Ectodermal cell (in vitro differentiated cells): ENCODE data around the gene ZNF586.

Source experiments
- H3K27ac ChIP-seq: 2 replicates; pipeline ENCODE4 v1.7.0; 2013; ENCODE audit warnings: mild to moderate bottlenecking, low read depth, low read length; ENCODE audit not compliant: insufficient read depth, poor library complexity, severe bottlenecking
- H3K27me3 ChIP-seq: 2 replicates; pipeline ENCODE4 v1.7.0; 2013; ENCODE audit warnings: mild to moderate bottlenecking, low read length; ENCODE audit not compliant: insufficient read depth, control insufficient read depth, poor library complexity, severe bottlenecking
- H3K36me3 ChIP-seq: one replicate; pipeline ENCODE4 v1.7.0; 2013; ENCODE audit warnings: low read length; ENCODE audit not compliant: control insufficient read depth, insufficient read depth
- H3K4me1 ChIP-seq: one replicate; pipeline ENCODE4 v1.7.0; 2013; ENCODE audit warnings: low read length; ENCODE audit not compliant: control insufficient read depth, insufficient read depth
- H3K4me3 ChIP-seq: 2 replicates; pipeline ENCODE4 v1.7.0; 2013; ENCODE audit warnings: low read depth, low read length, control low read depth; ENCODE audit not compliant: insufficient read depth
- H3K9me3 ChIP-seq: 2 replicates; pipeline ENCODE4 v1.7.0; 2013; ENCODE audit warnings: mild to moderate bottlenecking, low read length, moderate library complexity; ENCODE audit not compliant: control insufficient read depth
- WGBS, 2 experiments: methylation state at CpG; one replicate each; pipeline ENCODE4 v1.1.7; 2013; ENCODE audit warnings: missing lambda C conversion rate in 2 of 2; 5-methylcytosine and 5-hydroxymethylcytosine counted together

The ZNF586 gene

GRCh38 chr19:57755031-57755430 is 14.4 kb upstream of the ZNF586 start:
- 97 to 99% methylated on average over 4 of the region's 4 CpGs for WGBS, 2 experiments
- Histone ChIP-seq H3K4me3 (no peak overlapping the region), H3K27me3 (no peaks in the 10 kb centered on the region), H3K4me1 (no peaks in the 10 kb centered on the region), H3K9me3 (no peaks in the 10 kb centered on the region), H3K27ac (no peak overlapping the region), H3K36me3 (peaks cover 72% of the 10 kb centered on the region)

- Histone ChIP-seq H3K4me1 (no peaks in the 10 kb centered on the region), H3K27me3 (no peaks in the 10 kb centered on the region), H3K9me3 (no peaks in the 10 kb centered on the region), H3K36me3 (peaks cover 55% of the 10 kb centered on the region), H3K27ac (no peak overlapping the region), H3K4me3 (no peak overlapping the region)
- 92% methylated on average over 2 of the region's 2 CpGs; no CpG with 5 or more reads in 1 of the 2 experiments for WGBS, 2 experiments
These were observed 11.5 kb upstream of the ZNF586 start for GRCh38 chr19:57757941-57758340.

- no peaks in the 10 kb centered on the region for H3K9me3 ChIP-seq
- no peak overlapping the region for H3K4me3 ChIP-seq
- no peaks in the 10 kb centered on the region for H3K4me1 ChIP-seq
- no peaks in the 10 kb centered on the region for H3K27me3 ChIP-seq
- H3K27ac ChIP-seq: no peak overlapping the region
- peaks cover 46% of the 10 kb centered on the region for H3K36me3 ChIP-seq
- WGBS, 2 experiments: 93 to 97% methylated on average over 2 of the region's 2 CpGs
These were observed 10.4 kb upstream of the ZNF586 start for GRCh38 chr19:57759096-57759495.

- H3K36me3 ChIP-seq: no peaks in the 10 kb centered on the region
- H3K4me3 ChIP-seq: no peak overlapping the region
- no peak overlapping the region for H3K27ac ChIP-seq
These were observed 1.9 kb downstream of the ZNF586 start for GRCh38 chr19:57771417-57771816.

GRCh38 chr19:57773488-57773887 is 4.0 kb downstream of the ZNF586 start:
- peaks cover 16% of the 10 kb centered on the region for H3K36me3 ChIP-seq
- no peak overlapping the region for H3K4me3 ChIP-seq
- peaks cover 6% of the 10 kb centered on the region for H3K4me1 ChIP-seq
- 93 to 95% methylated on average over 3 of the region's 3 CpGs for WGBS, 2 experiments
- no peak overlapping the region for H3K27ac ChIP-seq
- H3K9me3 ChIP-seq: no peaks in the 10 kb centered on the region
- no peaks in the 10 kb centered on the region for H3K27me3 ChIP-seq

More at GRCh38 chr19:57771417-57771816, 1.9 kb downstream of the ZNF586 start:
- Histone ChIP-seq H3K27me3 (no peaks in the 10 kb centered on the region), H3K9me3 (no peaks in the 10 kb centered on the region), H3K4me1 (peaks cover 6% of the 10 kb centered on the region)
- WGBS, 2 experiments: 96 to 98% methylated on average over 4 of the region's 4 CpGs

GRCh38 chr19:57776764-57777296 is 7.4 kb downstream of the ZNF586 start:
- H3K36me3 ChIP-seq: peaks cover 28% of the 10 kb centered on the region
- no peak overlapping the region for H3K27ac ChIP-seq
- H3K9me3 ChIP-seq: no peaks in the 10 kb centered on the region
- H3K4me3 ChIP-seq: no peak overlapping the region
- no peaks in the 10 kb centered on the region for H3K27me3 ChIP-seq
- H3K4me1 ChIP-seq: no peaks in the 10 kb centered on the region
- WGBS, 2 experiments: 88 to 92% methylated on average over 6 of the region's 6 CpGs

GRCh38 chr19:57778336-57778735 is 8.9 kb downstream of the ZNF586 start:
- H3K4me1 ChIP-seq: no peaks in the 10 kb centered on the region
- peaks cover 28% of the 10 kb centered on the region for H3K36me3 ChIP-seq
- H3K27me3 ChIP-seq: no peaks in the 10 kb centered on the region
- no peaks in the 10 kb centered on the region for H3K9me3 ChIP-seq
- H3K4me3 ChIP-seq: no peak overlapping the region
- H3K27ac ChIP-seq: no peak overlapping the region
- 95% methylated on average over 4 of the region's 4 CpGs for WGBS, 2 experiments

- WGBS, 2 experiments: 98% methylated on average over 10 of the region's 10 CpGs
- Histone ChIP-seq H3K4me3 (no peak overlapping the region), H3K4me1 (no peaks in the 10 kb centered on the region), H3K27ac (no peak overlapping the region), H3K27me3 (no peaks in the 10 kb centered on the region), H3K36me3 (peaks cover 28% of the 10 kb centered on the region), H3K9me3 (no peaks in the 10 kb centered on the region)
These were observed 9.9 kb downstream of the ZNF586 start for GRCh38 chr19:57779220-57779845.

- Histone ChIP-seq H3K27me3 (no peaks in the 10 kb centered on the region), H3K27ac (no peak overlapping the region), H3K9me3 (no peaks in the 10 kb centered on the region), H3K36me3 (no peaks in the 10 kb centered on the region), H3K4me3 (no peak overlapping the region), H3K4me1 (no peaks in the 10 kb centered on the region)
- 95 to 96% methylated on average over 38 of the region's 38 CpGs for WGBS, 2 experiments
These were observed 16.8 kb downstream of the ZNF586 start for GRCh38 chr19:57786286-57786685.

- Histone ChIP-seq H3K9me3 (no peaks in the 10 kb centered on the region), H3K4me3 (no peak overlapping the region), H3K27ac (no peak overlapping the region), H3K27me3 (no peaks in the 10 kb centered on the region), H3K4me1 (no peaks in the 10 kb centered on the region), H3K36me3 (no peaks in the 10 kb centered on the region)
- WGBS, 2 experiments: 94 to 97% methylated on average over 5 of the region's 5 CpGs
These were observed 17.4 kb downstream of the ZNF586 start for GRCh38 chr19:57786906-57787305.
